K562 (cell line): ENCODE data around the gene KIF23. TPM values are rescaled to one million over a fixed set of nuclear protein-coding genes. Genes with fewer than 3 reads are reported as not detected.

Experiments
- ATAC-seq: fragments of 200-7000 bp; cut with Tn5 transposase; 3 replicates; pipeline ENCODE4 v1.9.1; 2020; ENCODE audit warnings: moderate library complexity
- BruUV-seq: library from RNA; stranded (reverse); fragments of 400-500 nt; replicated peaks from 2 replicates; lab custom pipeline; 2021; lab: Mats Ljungman, UMichigan
- CTCF ChIA-PET: fragments of 300-600 bp; formaldehyde crosslinking; extraction: SDS; loops from one replicate; lab custom pipeline; 2021; ENCODE audit warnings: low intra/inter-chr PET ratio; lab: Yijun Ruan, JAX
- POLR2A ChIA-PET: fragments of 300-600, 350-650 bp; sonication (Branson Sonifier 250); formaldehyde crosslinking; extraction: SDS; loops from one replicate; lab custom pipeline; 2021; ENCODE audit warnings: antibody characterized with exemption, inconsistent platforms; lab: Yijun Ruan, JAX
- DNase-seq, 4 experiments: peaks; one replicate each; pipeline versions ENCODE4 v3.0.0 to v3.0.0-alpha.2; 2011 to 2018; ENCODE audit warnings: low spot score in 3 of 4, mixed read lengths in 3 of 4; ENCODE audit errors: extremely low read depth in 1 of 4
- FAIRE-seq: peaks from 2 replicates; lab custom pipeline; 2011; peaks lifted over from hg19 to GRCh38; lab: Jason Lieb, UNC
- H2AFZ ChIP-seq: 2 replicates; pipeline ENCODE4 v1.6.0; 2011; ENCODE audit warnings: low read depth, low read length, control low read depth, inconsistent platforms
- H3K27ac ChIP-seq: fragments of 200-600 bp; 3 replicates; pipeline ENCODE4 v1.8.0; 2011; ENCODE audit warnings: low read depth, mild to moderate bottlenecking, control low read depth, inconsistent platforms, low read length, moderate library complexity, mixed read lengths; ENCODE audit errors: extremely low read depth
- H3K27me3 ChIP-seq, 2 experiments: fragments of 300-600 bp in 1 of 2; 2 replicates in 1 of 2; 3 replicates in 1 of 2; pipeline versions ENCODE4 v1.6.0 to v1.8.0; 2011; ENCODE audit warnings: inconsistent platforms in 2 of 2, low read length in 2 of 2, mild to moderate bottlenecking in 1 of 2, mixed read lengths in 1 of 2, moderate library complexity in 1 of 2; ENCODE audit not compliant: control insufficient read depth in 2 of 2, insufficient read depth in 2 of 2
- H3K36me3 ChIP-seq: fragments of 300-600 bp; 3 replicates; pipeline ENCODE4 v1.8.0; 2011; ENCODE audit warnings: mild to moderate bottlenecking, low read length, inconsistent platforms; ENCODE audit not compliant: control insufficient read depth, insufficient read depth
- H3K4me1 ChIP-seq, 2 experiments: fragments of 200-600 bp in 1 of 2; replicated peaks in 1 of 2; 2 replicates in 1 of 2; 3 replicates in 1 of 2; pipeline versions ENCODE4 v1.5.1 to v1.8.0; 2011; ENCODE audit warnings: inconsistent platforms in 2 of 2, low read length in 2 of 2, mild to moderate bottlenecking in 1 of 2, mixed read lengths in 1 of 2, moderate library complexity in 1 of 2; ENCODE audit not compliant: control insufficient read depth in 2 of 2, insufficient read depth in 2 of 2
- H3K4me2 ChIP-seq: 2 replicates; pipeline ENCODE4 v1.6.1; 2011; ENCODE audit warnings: low read length, control low read depth, inconsistent platforms, mixed read lengths; ENCODE audit not compliant: insufficient read depth
- H3K4me3 ChIP-seq: fragments of 200-600 bp; sonication (generic), shearing (Covaris generic); 2 replicates; pipeline ENCODE4 v1.5.1; 2016; ENCODE audit warnings: control low read depth, inconsistent platforms
- H3K79me2 ChIP-seq: fragments of 200-600 bp; 3 replicates; pipeline ENCODE4 v1.8.0; 2011; ENCODE audit warnings: low read length, inconsistent platforms; ENCODE audit not compliant: control insufficient read depth, insufficient read depth
- H3K9ac ChIP-seq, 2 experiments: 2 replicates each; pipeline versions ENCODE4 v1.6.0 to v1.6.1; 2011; ENCODE audit warnings: low read depth in 2 of 2, low read length in 2 of 2, control low read depth in 1 of 2, inconsistent platforms in 1 of 2, mild to moderate bottlenecking in 1 of 2, mixed read lengths in 1 of 2; ENCODE audit not compliant: insufficient read depth in 1 of 2
- H3K9me1 ChIP-seq: one replicate; pipeline ENCODE4 v1.6.0; 2011; ENCODE audit warnings: inconsistent platforms, mild to moderate bottlenecking, low read length, moderate library complexity; ENCODE audit not compliant: control insufficient read depth, insufficient read depth
- H3K9me3 ChIP-seq: replicated peaks from 2 replicates; pipeline ENCODE4 v1.5.1; 2011; ENCODE audit warnings: low read depth, low read length, inconsistent platforms; ENCODE audit not compliant: control insufficient read depth, insufficient read depth
- H4K20me1 ChIP-seq: replicated peaks from 2 replicates; pipeline ENCODE4 v1.6.1; 2011; ENCODE audit warnings: low read length, inconsistent platforms, mixed read lengths; ENCODE audit not compliant: control insufficient read depth, insufficient read depth
- POLR2AphosphoS5 ChIP-seq: IDR thresholded peaks from 2 replicates; pipeline ENCODE4 v1.6.1; 2011; ENCODE audit warnings: mild to moderate bottlenecking, low read depth, low read length, moderate library complexity; ENCODE audit not compliant: control insufficient read depth, insufficient read depth
- TBP ChIP-seq: optimal IDR thresholded peaks from 2 replicates; pipeline ENCODE3; 2011; ENCODE audit warnings: low read depth, low read length, improper control_type of control experiment
- TSC22D4 ChIP-seq: fragments of 450-650 bp; IDR thresholded peaks from 2 replicates; pipeline ENCODE4 v1.6.1; 2016; ENCODE audit warnings: missing genetic modification characterization, missing biosample characterization, control low read depth
- ZNF76 ChIP-seq: fragments of 250-450 bp; sonication (Bioruptor Pico); IDR thresholded peaks from 2 replicates; pipeline ENCODE4 v1.4.0; 2020; ENCODE audit warnings: mild to moderate bottlenecking, moderate library complexity, borderline replicate concordance
- WGBS: fragments of 100-300 bp; shearing (Covaris generic); methylation state at CpG from one replicate; pipeline ENCODE4 v1.1.6; 2016; ENCODE audit warnings: low coverage, mixed read lengths; ENCODE audit not compliant: insufficient coverage; ENCODE audit errors: missing lambda C conversion rate; 5-methylcytosine and 5-hydroxymethylcytosine counted together
- in situ Hi-C: fragments of 300-500 bp; cut with MboI; formaldehyde crosslinking; loops from 4 replicates; pipeline ENCODE4 v1.15.0; 2018; ENCODE audit warnings: inconsistent platforms, mixed read lengths
- intact Hi-C: fragments of 100-400 bp; cut with micrococcal nuclease; formaldehyde crosslinking; loops from 2 replicates; pipeline ENCODE4 v1.14.2; 2022
- polyA plus RNA-seq, 8 experiments: library from polyadenylated mRNA; depleted of rRNA in 4 of 8; stranded (reverse) in 5 of 8; unstranded in 3 of 8; fragments of >200 nt; fragmentation: Nextera tagmentation in 2 of 8; fragmentation: Illumina TruSeq in 1 of 8; extraction: Ambion mirVana in 2 of 8; extraction: Trizol in 1 of 8; gene quantifications; 2 replicates each; pipeline versions ENCODE4 v1.2.1 to v1.2.3, GENCODE V29; 2011 to 2014; ENCODE audit warnings: inconsistent platforms in 1 of 8, missing spikeins in 1 of 8
- total RNA-seq, 7 experiments: library from RNA; depleted of rRNA in 6 of 7; stranded (reverse); fragments of >200 nt in 6 of 7; fragmentation: Illumina TruSeq in 2 of 7; extraction: Trizol in 2 of 7; gene quantifications; 2 replicates each; pipeline versions ENCODE4 v1.2.1 to v1.2.3, GENCODE V29; 2011 to 2021; ENCODE audit warnings: low replicate concordance in 1 of 7
- TF ChIP-seq, protein P1 (sequence below), 3 experiments: IDR thresholded peaks in 2 of 3; conservative IDR thresholded peaks in 1 of 3; 2 replicates each; pipeline ENCODE4 v1.5.1; 2011 to 2012; ENCODE audit warnings: low read length in 3 of 3, mild to moderate bottlenecking in 3 of 3, control low read depth in 2 of 3, improper control_type of control experiment in 1 of 3, inconsistent platforms in 1 of 3, low read depth in 1 of 3, mixed read lengths in 1 of 3, moderate library complexity in 1 of 3; ENCODE audit not compliant: insufficient read depth in 2 of 3
- TF ChIP-seq, protein P2 (sequence below): fragments of 450-650 bp; formaldehyde crosslinking; conservative IDR thresholded peaks from 2 replicates; pipeline ENCODE4 v1.4.0; 2022; ENCODE audit warnings: mild to moderate bottlenecking, missing genetic modification characterization

KIF23 gene
- total and polyA plus RNA-seq, 9 of the 15 experiments (the other 6 are each of a cell fraction or from before 2014, with no cell fraction given): 29.4 to 58.2 (median 41.9) TPM

DNA sequence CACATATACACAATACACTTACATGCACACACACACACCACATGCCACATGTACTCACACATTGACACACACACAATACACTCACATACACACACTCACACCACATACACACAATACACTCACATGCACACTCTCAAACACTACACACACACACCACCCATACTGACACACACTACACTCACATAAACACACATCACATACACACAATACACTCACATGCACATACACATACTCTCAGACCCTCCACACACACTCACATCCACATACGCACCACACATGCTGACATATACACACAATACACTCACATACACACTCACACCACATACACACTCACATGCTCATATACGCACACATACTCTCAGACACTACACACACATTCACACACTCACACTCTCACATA lies 28.3 kb upstream of the KIF23 start:
- no peaks in the 10 kb centered on the region for H3K9me3 ChIP-seq
- no TSS peak for BruUV-seq
- DNase-seq: no peak
- H3K4me1 ChIP-seq: no peaks in the 10 kb centered on the region; a peak in 1 of 5 replicates
- FAIRE-seq: peak; percentile 55
- H2AFZ ChIP-seq: no peak overlapping the region
- H3K9me1 ChIP-seq: no peaks in the 10 kb centered on the region
- TF ChIP-seq POLR2AphosphoS5 (no peak), TBP (no peak), ZNF76 (CRISPR knock-in tag) (no peak), TSC22D4 (tag) (0 out of 2 replicates have a peak, but pooled peaks have one; percentile 29)
- TF ChIP-seq, protein P1, sequence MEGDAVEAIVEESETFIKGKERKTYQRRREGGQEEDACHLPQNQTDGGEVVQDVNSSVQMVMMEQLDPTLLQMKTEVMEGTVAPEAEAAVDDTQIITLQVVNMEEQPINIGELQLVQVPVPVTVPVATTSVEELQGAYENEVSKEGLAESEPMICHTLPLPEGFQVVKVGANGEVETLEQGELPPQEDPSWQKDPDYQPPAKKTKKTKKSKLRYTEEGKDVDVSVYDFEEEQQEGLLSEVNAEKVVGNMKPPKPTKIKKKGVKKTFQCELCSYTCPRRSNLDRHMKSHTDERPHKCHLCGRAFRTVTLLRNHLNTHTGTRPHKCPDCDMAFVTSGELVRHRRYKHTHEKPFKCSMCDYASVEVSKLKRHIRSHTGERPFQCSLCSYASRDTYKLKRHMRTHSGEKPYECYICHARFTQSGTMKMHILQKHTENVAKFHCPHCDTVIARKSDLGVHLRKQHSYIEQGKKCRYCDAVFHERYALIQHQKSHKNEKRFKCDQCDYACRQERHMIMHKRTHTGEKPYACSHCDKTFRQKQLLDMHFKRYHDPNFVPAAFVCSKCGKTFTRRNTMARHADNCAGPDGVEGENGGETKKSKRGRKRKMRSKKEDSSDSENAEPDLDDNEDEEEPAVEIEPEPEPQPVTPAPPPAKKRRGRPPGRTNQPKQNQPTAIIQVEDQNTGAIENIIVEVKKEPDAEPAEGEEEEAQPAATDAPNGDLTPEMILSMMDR (IDR thresholded peaks at IDR 0.05 in 2 of 3, conservative IDR thresholded peaks at IDR 0.05 in 1 of 3; ENCODE audit: insufficient read depth in 2 of 3, low read depth in 1 of 3, low read length in 3 of 3): no peak
- TF ChIP-seq, protein P2, sequence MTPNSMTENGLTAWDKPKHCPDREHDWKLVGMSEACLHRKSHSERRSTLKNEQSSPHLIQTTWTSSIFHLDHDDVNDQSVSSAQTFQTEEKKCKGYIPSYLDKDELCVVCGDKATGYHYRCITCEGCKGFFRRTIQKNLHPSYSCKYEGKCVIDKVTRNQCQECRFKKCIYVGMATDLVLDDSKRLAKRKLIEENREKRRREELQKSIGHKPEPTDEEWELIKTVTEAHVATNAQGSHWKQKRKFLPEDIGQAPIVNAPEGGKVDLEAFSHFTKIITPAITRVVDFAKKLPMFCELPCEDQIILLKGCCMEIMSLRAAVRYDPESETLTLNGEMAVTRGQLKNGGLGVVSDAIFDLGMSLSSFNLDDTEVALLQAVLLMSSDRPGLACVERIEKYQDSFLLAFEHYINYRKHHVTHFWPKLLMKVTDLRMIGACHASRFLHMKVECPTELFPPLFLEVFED (CRISPR knock-in tag): no peak
- in situ Hi-C loops (no loop called here), intact Hi-C loops (no loop called here)
- H3K27ac ChIP-seq: no peak overlapping the region; the same call in 2 of the 3 replicates
- H4K20me1 ChIP-seq: peaks cover 5% of the 10 kb centered on the region; the same call in 1 of the 2 replicates
- no peaks in the 10 kb centered on the region for H3K36me3 ChIP-seq
- no peak overlapping the region for H3K9ac ChIP-seq
- no peak overlapping the region for H3K4me2 ChIP-seq
- H3K4me3 ChIP-seq: no peak overlapping the region
- ChIA-PET POLR2A (interaction anchor here (1.0 kb wide), 1 partner anchor 67 kb away, joined by 3 read pairs; the partner anchor contains the start of gene RPLP1), CTCF (no interaction called here)
- H3K79me2 ChIP-seq: no peaks in the 10 kb centered on the region
- peaks cover 9 to 48% of the 10 kb centered on the region in 2 experiments; a peak in 4 of 5 replicates for H3K27me3 ChIP-seq
- ATAC-seq: no peak
- 23% methylated on average over 2 of the region's 2 CpGs for WGBS
